MCF 10A (cell line): ENCODE results near the gene MAP3K15. TPM values are rescaled to one million over a fixed set of nuclear protein-coding genes. Genes with fewer than 3 reads are reported as not detected.
A peak's percentile ranks its signal among the peaks of the same experiment; 100 is the strongest.

Experiments
- BruUV-seq: library from RNA; stranded (reverse); fragments of 400-500 nt; replicated peaks from 2 replicates; lab custom pipeline; 2021; lab: Mats Ljungman, UMichigan
- CTCF ChIA-PET: fragments of 300-600 bp; sonication (Branson Sonifier 250); formaldehyde crosslinking; extraction: SDS; loops from one replicate; lab custom pipeline; 2021; ENCODE audit warnings: antibody characterized with exemption, inconsistent platforms; lab: Yijun Ruan, JAX
- POLR2A ChIA-PET: fragments of 300-600, 350-650 bp; sonication (Branson Sonifier 250); formaldehyde crosslinking; extraction: SDS; loops from one replicate; lab custom pipeline; 2020; ENCODE audit warnings: antibody characterized with exemption, inconsistent platforms; lab: Yijun Ruan, JAX
- DNase-seq: peaks from one replicate; pipeline ENCODE4 v3.0.0-alpha.2; 2018; ENCODE audit not compliant: unreplicated experiment
- H3K27ac Mint-ChIP-seq: one replicate; pipeline ENCODE4 v1.8.0; 2022; ENCODE audit warnings: mild to moderate bottlenecking, low read depth, mixed read lengths; ENCODE audit not compliant: unreplicated experiment
- H3K27me3 Mint-ChIP-seq: one replicate; pipeline ENCODE4 v1.8.0; 2022; ENCODE audit warnings: mixed read lengths; ENCODE audit not compliant: insufficient read depth, unreplicated experiment
- H3K36me3 Mint-ChIP-seq: one replicate; pipeline ENCODE4 v1.8.0; 2022; ENCODE audit warnings: mild to moderate bottlenecking, moderate library complexity, mixed read lengths; ENCODE audit not compliant: insufficient read depth, unreplicated experiment
- H3K4me1 Mint-ChIP-seq: one replicate; pipeline ENCODE4 v1.8.0; 2022; ENCODE audit warnings: mixed read lengths; ENCODE audit not compliant: insufficient read depth, unreplicated experiment
- H3K4me3 Mint-ChIP-seq: one replicate; pipeline ENCODE4 v1.8.0; 2022; ENCODE audit warnings: mild to moderate bottlenecking, moderate library complexity, mixed read lengths; ENCODE audit not compliant: unreplicated experiment
- H3K9me3 Mint-ChIP-seq: one replicate; pipeline ENCODE4 v1.8.0; 2022; ENCODE audit warnings: mixed read lengths; ENCODE audit not compliant: unreplicated experiment
- intact Hi-C: fragments of 100-400 bp; cut with micrococcal nuclease; formaldehyde crosslinking; loops from 2 replicates; pipeline ENCODE4 v1.14.1; 2022
- total RNA-seq: library from RNA; stranded (reverse); gene quantifications from 2 replicates; pipeline ENCODE4 v1.2.3, GENCODE V29; 2022
- TF ChIP-seq, protein P1 (sequence below): fragments of 200-600 bp; IDR thresholded peaks from one replicate; pipeline ENCODE4 v1.8.0; 2022; ENCODE audit warnings: antibody characterized with exemption, mild to moderate bottlenecking; ENCODE audit not compliant: unreplicated experiment

MAP3K15 gene
- total RNA-seq, 1 experiment from 2014 or later, result not detected

DNA sequence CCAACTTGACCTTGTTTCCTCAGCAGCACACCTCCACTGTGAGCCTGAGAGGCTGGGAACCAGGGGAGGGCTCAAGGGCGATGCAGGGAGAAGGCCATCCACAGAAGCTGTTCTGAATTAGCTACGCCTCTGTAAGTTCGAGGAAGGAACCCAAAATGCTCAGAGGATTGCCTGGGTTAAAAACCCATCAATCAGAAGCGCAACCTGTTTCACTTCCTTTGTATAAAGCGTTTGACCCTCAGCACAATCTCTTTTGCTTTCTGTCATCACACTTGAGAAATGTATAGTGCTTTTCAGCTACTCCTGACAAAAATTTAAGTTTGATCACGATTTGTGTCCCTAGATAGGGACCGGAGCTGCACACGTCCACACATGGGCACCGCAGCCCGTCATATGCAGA lies 48.0 kb upstream of the MAP3K15 start:
- H3K36me3 Mint-ChIP-seq, result peaks cover 4% of the 10 kb centered on the region
- no peak overlapping the region for H3K27ac Mint-ChIP-seq
- no peaks in the 10 kb centered on the region for H3K9me3 Mint-ChIP-seq
- H3K4me1 Mint-ChIP-seq, result no peaks in the 10 kb centered on the region
- intact Hi-C loops, result no loop called here
- H3K27me3 Mint-ChIP-seq, result peaks cover 10% of the 10 kb centered on the region
- POLR2A ChIA-PET, result no interaction called here
- TF ChIP-seq, protein P1, sequence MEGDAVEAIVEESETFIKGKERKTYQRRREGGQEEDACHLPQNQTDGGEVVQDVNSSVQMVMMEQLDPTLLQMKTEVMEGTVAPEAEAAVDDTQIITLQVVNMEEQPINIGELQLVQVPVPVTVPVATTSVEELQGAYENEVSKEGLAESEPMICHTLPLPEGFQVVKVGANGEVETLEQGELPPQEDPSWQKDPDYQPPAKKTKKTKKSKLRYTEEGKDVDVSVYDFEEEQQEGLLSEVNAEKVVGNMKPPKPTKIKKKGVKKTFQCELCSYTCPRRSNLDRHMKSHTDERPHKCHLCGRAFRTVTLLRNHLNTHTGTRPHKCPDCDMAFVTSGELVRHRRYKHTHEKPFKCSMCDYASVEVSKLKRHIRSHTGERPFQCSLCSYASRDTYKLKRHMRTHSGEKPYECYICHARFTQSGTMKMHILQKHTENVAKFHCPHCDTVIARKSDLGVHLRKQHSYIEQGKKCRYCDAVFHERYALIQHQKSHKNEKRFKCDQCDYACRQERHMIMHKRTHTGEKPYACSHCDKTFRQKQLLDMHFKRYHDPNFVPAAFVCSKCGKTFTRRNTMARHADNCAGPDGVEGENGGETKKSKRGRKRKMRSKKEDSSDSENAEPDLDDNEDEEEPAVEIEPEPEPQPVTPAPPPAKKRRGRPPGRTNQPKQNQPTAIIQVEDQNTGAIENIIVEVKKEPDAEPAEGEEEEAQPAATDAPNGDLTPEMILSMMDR, result no peak
- no peak overlapping the region for H3K4me3 Mint-ChIP-seq
- no TSS peak for BruUV-seq
- CTCF ChIA-PET, result interaction anchor here (0.5 to 0.6 kb wide), 2 partner anchors 28 to 239 kb away, joined by 3 read pairs; no protein-coding TSS in a partner anchor
- DNase-seq, result no peak

- peak; percentile 8 for DNase-seq
- POLR2A ChIA-PET, result no interaction called here
- no peaks in the 10 kb centered on the region for H3K4me1 Mint-ChIP-seq
- H3K9me3 Mint-ChIP-seq, result no peaks in the 10 kb centered on the region
- intact Hi-C loops, result no loop called here
- BruUV-seq, result no TSS peak
- CTCF ChIA-PET, result interaction anchor here (0.8 kb wide), 1 partner anchor 10 kb away, joined by 5 read pairs; no protein-coding TSS in a partner anchor
- TF ChIP-seq, protein P1, result no peak
- peaks cover 19% of the 10 kb centered on the region for H3K27me3 Mint-ChIP-seq
- no peak overlapping the region for H3K4me3 Mint-ChIP-seq
- H3K27ac Mint-ChIP-seq, result no peak overlapping the region
- H3K36me3 Mint-ChIP-seq, result peaks cover 4% of the 10 kb centered on the region
Observed at GRCh38 chrX:19560611-19561010, 45.3 kb upstream of the MAP3K15 start.

DNA sequence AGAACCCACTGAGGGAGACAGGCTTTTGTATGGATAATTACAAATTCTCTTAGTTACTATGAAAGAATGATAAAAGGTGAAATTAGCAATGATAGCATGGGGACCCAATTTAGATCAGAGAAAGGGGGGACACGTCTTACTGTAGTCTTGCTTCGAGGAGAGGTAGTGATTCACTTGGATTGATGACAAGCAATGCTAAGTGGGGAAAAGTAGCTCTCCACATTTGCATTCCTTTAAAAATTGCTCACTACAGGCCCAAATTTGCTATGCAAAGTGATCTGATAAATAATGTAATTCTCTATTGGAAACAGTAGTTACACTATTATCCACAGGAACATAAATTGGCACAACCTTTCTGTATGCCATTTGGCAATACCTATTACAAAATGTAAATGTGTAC lies 42.5 kb upstream of the MAP3K15 start:
- CTCF ChIA-PET, result interaction anchor here (2.3 kb wide), 1 partner anchor 36 kb away, joined by 7 read pairs; no protein-coding TSS in a partner anchor
- no TSS peak for BruUV-seq

GRCh38 chrX:19556202-19556601 lies 40.9 kb upstream of the MAP3K15 start:
- Mint-ChIP-seq H3K27ac (no peak overlapping the region), H3K27me3 (peaks cover 47% of the 10 kb centered on the region), H3K9me3 (no peaks in the 10 kb centered on the region), H3K4me3 (no peak overlapping the region), H3K36me3 (peaks cover 4% of the 10 kb centered on the region), H3K4me1 (no peaks in the 10 kb centered on the region)
- CTCF ChIA-PET, result interaction anchor here (1.4 to 2.3 kb wide), 2 partner anchors 22 to 37 kb away, joined by 4 to 7 read pairs; no protein-coding TSS in a partner anchor
- intact Hi-C loops, result no loop called here
- no peak for DNase-seq
- no TSS peak for BruUV-seq
- POLR2A ChIA-PET, result interaction anchor here (0.6 kb wide), 1 partner anchor 537 kb away, joined by 3 read pairs; no protein-coding TSS in a partner anchor
- TF ChIP-seq, protein P1, result no peak

More for the DNA sequence above, 42.5 kb upstream of the MAP3K15 start:
- H3K4me1 Mint-ChIP-seq, result no peaks in the 10 kb centered on the region
- no peak overlapping the region for H3K27ac Mint-ChIP-seq
- no peaks in the 10 kb centered on the region for H3K9me3 Mint-ChIP-seq
- H3K36me3 Mint-ChIP-seq, result peaks cover 4% of the 10 kb centered on the region
- DNase-seq, result no peak
- intact Hi-C loops, result no loop called here
- no peak overlapping the region for H3K4me3 Mint-ChIP-seq
- POLR2A ChIA-PET, result no interaction called here
- peaks cover 30% of the 10 kb centered on the region for H3K27me3 Mint-ChIP-seq
- TF ChIP-seq, protein P1, result no peak
